Esophagus squamous epithelium (tissue), 5 donors: ENCODE results near the gene TBCCD1. TPM values are rescaled to one million over a fixed set of nuclear protein-coding genes. Genes with fewer than 3 reads are reported as not detected.

Experiments used
- DNase-seq: peaks from one replicate; lab custom pipeline; 2025; lab: John Stamatoyannopoulos, UW
- H3K27ac ChIP-seq, 4 donors: fragments of 200-600 bp; sonication (generic); one replicate each; pipeline ENCODE4 v1.5.1; 2016 to 2019; ENCODE audit warnings: mild to moderate bottlenecking in 1 of 4
- H3K27me3 ChIP-seq, 4 donors: fragments of 200-600 bp; sonication (generic); 1 replicate in 3 of 4; 2 replicates in 1 of 4; pipeline versions ENCODE4 v1.5.1 to v1.6.0; 2017 to 2021; ENCODE audit warnings: antibody characterized with exemption in 1 of 4
- H3K36me3 ChIP-seq, 3 donors: fragments of 200-600 bp; sonication (generic); one replicate each; pipeline ENCODE4 v1.5.1; 2016 to 2019
- H3K4me1 ChIP-seq, 3 donors: fragments of 200-600 bp; sonication (generic); one replicate each; pipeline ENCODE4 v1.5.1; 2017 to 2019
- H3K4me3 ChIP-seq, 4 donors: fragments of 200-600 bp; sonication (generic); 1 replicate in 3 of 4; 2 replicates in 1 of 4; pipeline ENCODE4 v1.5.1; 2016 to 2019; ENCODE audit warnings: mild to moderate bottlenecking in 2 of 4, moderate library complexity in 1 of 4
- H3K9me3 ChIP-seq, 3 donors: fragments of 200-600 bp; sonication (generic); one replicate each; pipeline ENCODE4 v1.5.1; 2016 to 2019
- CTCF ChIP-seq, 6 experiments: fragments of 450-650 bp in 4 of 6; fragments of 200-600 bp in 2 of 6; sonication (generic) in 2 of 6; IDR thresholded peaks; one replicate each; pipeline ENCODE4 v1.5.1; 2016 to 2019; ENCODE audit warnings: antibody characterized with exemption in 6 of 6, mild to moderate bottlenecking in 4 of 6, moderate library complexity in 4 of 6
- POLR2A ChIP-seq, 4 donors: fragments of 450-650 bp; IDR thresholded peaks; one replicate each; pipeline ENCODE4 v1.6.1; 2017; ENCODE audit warnings: antibody characterized with exemption in 4 of 4, mild to moderate bottlenecking in 4 of 4, moderate library complexity in 3 of 4
- WGBS, 2 donors: methylation state at CpG; one replicate each; pipeline ENCODE4 v1.1.5; 2018; 5-methylcytosine and 5-hydroxymethylcytosine counted together
- intact Hi-C: fragments of 100-400 bp; cut with DNase I; formaldehyde crosslinking; loops from one replicate; pipeline ENCODE4 v1.15.0; 2022
- total RNA-seq, 4 donors: library from RNA; depleted of rRNA; stranded (reverse); fragments of >200 nt; gene quantifications; one replicate each; pipeline ENCODE4 v1.1.0, GENCODE V29; 2016
- donor health status: DM: yes; HTN: yes; CAD: no.

Gene TBCCD1
- total RNA-seq, 4 donors from 2014 or later = 6.9 to 10.5 (median 7.9) TPM

- DNase-seq = no peak
- H3K27ac ChIP-seq = no peak overlapping the region
- WGBS, 2 donors = 63 to 76% methylated on average over 5 of the region's 5 CpGs
- peaks cover 0 to 95% (median 18%) of the 10 kb centered on the region in 3 donors for H3K36me3 ChIP-seq
- H3K4me3 ChIP-seq = no peak overlapping the region
- H3K27me3 ChIP-seq = no peaks in the 10 kb centered on the region
- TF ChIP-seq CTCF (IDR thresholded peaks at IDR 0.05) (no peak), POLR2A (IDR thresholded peaks at IDR 0.05) (no peak)
- no peaks in the 10 kb centered on the region for H3K9me3 ChIP-seq
- H3K4me1 ChIP-seq = no peaks in the 10 kb centered on the region
- intact Hi-C loops = no loop called here
These were observed 14.6 kb downstream of the TBCCD1 start for GRCh38 chr3:186552408-186553031.

GRCh38 chr3:186551387-186551786 lies 15.8 kb downstream of the TBCCD1 start:
- peaks cover 0 to 89% (median 18%) of the 10 kb centered on the region in 3 donors for H3K36me3 ChIP-seq
- no peak overlapping the region for H3K4me3 ChIP-seq
- H3K27me3 ChIP-seq = no peaks in the 10 kb centered on the region
- no peaks in the 10 kb centered on the region for H3K4me1 ChIP-seq
- no peak for DNase-seq
- no peak overlapping the region for H3K27ac ChIP-seq
- WGBS, 2 donors = 81 to 90% methylated on average over 6 of the region's 6 CpGs
- intact Hi-C loops = no loop called here
- H3K9me3 ChIP-seq = no peaks in the 10 kb centered on the region
- TF ChIP-seq CTCF (IDR thresholded peaks at IDR 0.05) = no peak
- no peak for TF ChIP-seq POLR2A (IDR thresholded peaks at IDR 0.05)

GRCh38 chr3:186549497-186549896 lies 17.6 kb downstream of the TBCCD1 start:
- 93 to 95% methylated on average over 3 of the region's 3 CpGs for WGBS, 2 donors
- H3K27me3 ChIP-seq = no peaks in the 10 kb centered on the region
- H3K36me3 ChIP-seq = peaks cover 0 to 74% (median 10%) of the 10 kb centered on the region in 3 donors
- TF ChIP-seq CTCF (IDR thresholded peaks at IDR 0.05) = no peak
- no peaks in the 10 kb centered on the region for H3K9me3 ChIP-seq
- intact Hi-C loops = loop anchor here (10.0 kb wide), 1 partner anchor 565 kb away; no protein-coding TSS in a partner anchor
- no peak overlapping the region for H3K4me3 ChIP-seq
- no peak for DNase-seq
- H3K27ac ChIP-seq = no peak overlapping the region
- H3K4me1 ChIP-seq = peaks cover 0 to 2% (median 0%) of the 10 kb centered on the region in 3 donors

- Histone ChIP-seq H3K27ac (no peak within 1 kb of the TSS), H3K36me3 (peaks cover 0 to 23% (median 3%) of the 10 kb centered on the region in 3 donors), H3K4me3 (no peak within 1 kb of the TSS), H3K27me3 (no peaks in the 10 kb centered on the region), H3K4me1 (peaks cover 0 to 16% (median 3%) of the 10 kb centered on the region in 3 donors), H3K9me3 (no peaks in the 10 kb centered on the region)
- WGBS, 2 donors = 47 to 62% methylated on average over 2 of the region's 2 CpGs
- no peak for DNase-seq
- no peak for TF ChIP-seq POLR2A (IDR thresholded peaks at IDR 0.05)
- no peak for TF ChIP-seq CTCF (IDR thresholded peaks at IDR 0.05)
- intact Hi-C loops = loop anchor here (10.0 kb wide), 1 partner anchor 559 kb away; no protein-coding TSS in a partner anchor
These were observed 22.9 kb downstream of the TBCCD1 start, which contains the start of gene CRYGS for GRCh38 chr3:186544281-186544680. Gene CRYGS, minus strand, starts transcription at chr3:186544380. Its CDS starts 54 bp downstream, at chr3:186544326.

- Histone ChIP-seq H3K36me3 (peaks cover 0 to 4% (median 0%) of the 10 kb centered on the region in 3 donors), H3K27ac (no peak overlapping the region), H3K9me3 (no peaks in the 10 kb centered on the region), H3K27me3 (no peaks in the 10 kb centered on the region), H3K4me1 (peaks cover 0 to 24% (median 3%) of the 10 kb centered on the region in 3 donors), H3K4me3 (no peak overlapping the region)
- intact Hi-C loops = loop anchor here (10.0 kb wide), 1 partner anchor 556 kb away; no protein-coding TSS in a partner anchor
- 11 to 32% methylated on average over 2 of the region's 2 CpGs for WGBS, 2 donors
- DNase-seq = no peak
- TF ChIP-seq POLR2A (IDR thresholded peaks at IDR 0.05) (no peak), CTCF (IDR thresholded peaks at IDR 0.05) (no peak)
These were observed 26.3 kb downstream of the TBCCD1 start for GRCh38 chr3:186540835-186541226.
